ENCODE results near the gene HMGCLL1.
A peak's percentile ranks its signal among the peaks of the same experiment; 100 is the strongest.

The HMGCLL1 gene

DNA sequence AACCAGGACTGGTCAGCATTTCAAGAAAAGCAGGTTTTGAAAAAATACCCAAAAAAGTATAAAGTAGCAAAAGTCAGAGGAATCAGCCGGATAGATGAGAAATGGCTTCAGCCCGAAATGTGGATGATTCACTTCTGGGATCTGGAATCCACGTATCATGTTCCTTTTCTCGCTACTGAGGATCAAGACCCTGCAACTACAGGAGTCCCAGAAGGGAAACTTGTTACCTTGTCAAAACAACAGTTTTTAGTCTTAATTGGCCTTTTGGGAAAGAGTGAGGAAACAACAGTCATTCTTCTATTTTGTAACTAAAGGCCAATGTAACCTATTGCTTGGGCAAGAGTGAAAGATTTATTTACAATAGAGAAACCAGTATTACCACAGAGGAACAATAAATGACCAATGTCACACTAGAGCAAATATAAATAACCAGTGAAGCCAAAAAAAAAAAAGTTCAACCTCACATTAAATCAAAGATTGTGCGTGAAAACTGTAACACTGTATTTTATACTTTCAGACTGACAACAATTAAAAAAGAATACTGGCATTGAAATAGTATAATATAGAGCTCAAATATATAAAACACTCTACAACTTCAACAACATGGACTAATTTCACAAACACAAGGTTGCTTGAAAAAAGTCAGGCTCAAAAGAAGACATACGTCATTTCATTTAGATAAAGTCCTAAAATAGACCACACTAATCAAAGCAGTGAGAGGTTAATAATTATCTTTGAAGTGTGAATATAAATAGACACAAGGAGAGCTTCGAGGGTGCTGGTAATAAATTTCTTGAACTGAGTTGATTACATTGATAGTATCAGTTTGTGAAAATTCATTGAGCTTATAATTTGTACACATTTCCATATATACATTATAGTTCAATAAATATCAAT lies 135.5 kb downstream of the HMGCLL1 start:
- no peak for DNase-seq

DNA sequence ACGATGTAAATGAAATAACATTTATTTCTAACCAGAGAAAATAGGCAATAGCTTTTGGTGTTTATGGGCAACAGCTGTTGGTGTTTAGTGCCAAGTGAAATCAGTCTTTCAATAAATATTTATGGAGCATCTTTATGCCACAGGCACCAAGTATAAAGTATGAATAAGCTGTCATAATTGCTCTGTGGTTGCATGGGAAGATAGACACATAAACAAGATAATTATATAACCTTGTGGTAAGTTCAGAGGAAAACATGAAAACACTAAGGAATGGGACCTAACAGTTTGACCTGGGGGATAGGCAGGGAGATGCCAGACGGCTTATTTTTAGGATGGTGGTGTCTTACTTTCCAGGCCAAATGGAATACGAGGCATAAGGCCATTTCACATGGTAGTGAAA lies 140.8 kb downstream of the HMGCLL1 start:
- no peak for DNase-seq

DNA sequence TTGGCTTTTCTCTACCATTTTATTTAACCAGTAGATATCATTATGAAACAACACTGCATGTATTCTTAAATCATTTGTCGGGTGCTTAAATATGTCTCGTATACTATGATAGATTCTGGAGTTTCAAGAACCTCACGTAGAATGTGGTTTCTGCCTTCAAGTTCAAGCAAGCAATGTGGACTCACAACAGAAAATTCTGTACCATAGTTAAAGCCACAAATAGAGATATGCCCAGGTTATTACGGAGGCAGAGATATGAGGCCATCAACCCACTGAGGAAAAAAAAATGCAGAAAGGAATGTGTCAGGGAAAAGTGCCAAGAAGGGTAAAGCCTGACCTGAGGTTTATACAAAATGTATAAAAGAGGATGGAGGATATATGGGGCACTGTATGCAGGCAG lies 141.9 kb downstream of the HMGCLL1 start:
- no peak for DNase-seq

DNA sequence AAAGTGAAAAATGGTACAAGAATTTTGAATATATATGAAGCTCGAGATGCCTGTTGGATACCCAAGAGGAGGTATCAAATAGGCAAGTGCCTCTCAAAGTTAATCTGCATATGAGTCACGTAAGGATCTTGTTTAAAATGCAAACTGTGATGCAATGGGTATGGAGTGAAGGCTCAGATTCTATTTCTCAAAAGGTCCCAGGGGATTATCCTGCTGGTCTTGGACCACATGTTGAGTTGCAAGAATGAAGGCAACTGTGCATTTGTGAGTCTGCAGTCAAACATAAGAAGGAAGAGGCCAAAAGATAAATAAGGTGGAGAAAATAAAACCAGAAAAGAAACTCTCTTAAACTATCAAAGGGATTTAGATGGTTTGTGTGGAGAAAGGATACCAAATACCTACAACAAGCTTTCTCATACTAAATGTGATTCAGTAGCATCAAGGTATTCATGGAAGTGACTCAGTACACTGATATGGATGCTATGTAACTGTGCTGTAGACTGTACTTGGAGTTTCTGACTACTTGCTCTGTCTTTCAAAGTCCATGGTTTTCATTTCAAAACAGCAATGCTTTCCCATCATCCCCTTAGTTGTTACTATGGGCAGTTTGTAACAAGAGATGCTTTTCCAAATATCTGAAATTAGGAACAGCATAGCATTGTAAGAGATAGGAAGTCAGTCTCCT lies 145.4 kb downstream of the HMGCLL1 start:
- peak; percentile 77 for DNase-seq

DNA sequence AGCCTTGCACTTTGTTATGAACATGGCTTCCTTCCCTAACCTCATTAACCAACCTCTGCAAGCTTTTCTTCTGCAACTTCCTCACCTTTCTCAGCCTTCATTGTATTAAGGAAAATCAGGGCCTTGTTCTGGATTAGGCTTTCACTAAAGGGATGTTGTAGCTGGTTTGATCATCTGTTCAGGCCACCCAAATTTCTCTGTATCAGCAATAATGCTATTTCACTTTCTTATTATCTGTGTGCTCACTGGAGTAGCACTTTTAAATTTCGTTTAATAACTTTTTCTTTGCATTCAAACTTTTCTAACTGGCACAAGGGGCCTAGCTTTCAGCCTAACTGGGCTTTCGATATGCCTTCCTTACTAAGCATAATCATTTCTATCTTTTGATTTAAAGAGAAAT lies 155.1 kb downstream of the HMGCLL1 start:
- no peak for DNase-seq

DNA sequence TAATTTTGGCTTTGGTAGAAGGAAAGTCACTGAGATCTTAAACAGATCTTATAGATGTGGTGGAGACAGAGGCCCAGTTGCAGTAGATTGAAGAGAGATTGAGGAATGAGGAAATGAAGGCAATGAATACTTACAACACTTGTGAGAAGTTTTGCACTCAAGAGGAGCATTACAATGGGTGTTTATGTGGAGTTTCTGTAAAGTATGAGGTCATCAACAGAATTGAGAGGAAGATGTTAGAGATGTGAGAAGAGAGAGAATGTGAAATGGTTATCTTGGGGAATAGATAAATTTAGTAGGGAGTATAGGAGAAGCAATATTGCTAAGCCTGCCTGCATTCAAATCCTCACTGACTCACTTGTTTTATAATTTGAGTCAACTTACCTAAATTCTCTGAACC lies 168.3 kb downstream of the HMGCLL1 start:
- DNase-seq: no peak

DNA sequence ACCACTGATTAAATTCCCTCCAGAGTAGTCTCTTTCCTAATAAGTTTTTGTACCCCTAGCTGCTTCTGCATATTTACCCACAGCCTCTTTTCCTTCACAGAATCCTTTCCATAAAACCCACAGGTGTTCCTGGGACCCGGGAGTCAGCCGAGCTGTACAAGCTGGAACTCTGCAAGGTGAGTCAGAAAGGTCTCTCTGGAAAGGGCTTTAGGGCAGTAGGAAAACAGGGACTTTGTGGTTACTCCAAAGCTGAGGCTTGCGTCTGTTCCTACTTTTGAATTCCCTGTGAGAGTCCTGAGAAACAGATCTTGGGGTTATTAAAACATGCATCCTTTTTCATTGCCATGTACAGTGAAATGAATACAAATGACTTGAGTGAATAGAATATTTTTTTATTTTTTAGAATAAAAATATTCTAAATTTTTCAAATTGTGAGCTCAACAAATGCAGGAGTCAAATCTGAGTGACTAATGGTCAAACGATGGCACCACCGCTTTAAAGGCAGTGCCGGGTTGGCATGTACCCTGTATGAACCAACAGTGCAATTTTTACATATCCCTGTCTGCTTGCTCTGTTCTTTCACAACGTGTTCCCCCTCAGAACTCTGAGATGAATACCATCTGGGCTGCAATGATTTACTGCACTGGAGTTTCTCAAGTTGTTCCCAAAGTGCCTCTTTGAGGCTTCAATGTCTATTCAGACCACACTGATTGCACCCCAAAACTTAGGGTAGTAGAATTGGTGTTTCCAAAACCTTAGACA lies 173.3 kb downstream of the HMGCLL1 start:
- DNase-seq: peak; percentile 32

DNA sequence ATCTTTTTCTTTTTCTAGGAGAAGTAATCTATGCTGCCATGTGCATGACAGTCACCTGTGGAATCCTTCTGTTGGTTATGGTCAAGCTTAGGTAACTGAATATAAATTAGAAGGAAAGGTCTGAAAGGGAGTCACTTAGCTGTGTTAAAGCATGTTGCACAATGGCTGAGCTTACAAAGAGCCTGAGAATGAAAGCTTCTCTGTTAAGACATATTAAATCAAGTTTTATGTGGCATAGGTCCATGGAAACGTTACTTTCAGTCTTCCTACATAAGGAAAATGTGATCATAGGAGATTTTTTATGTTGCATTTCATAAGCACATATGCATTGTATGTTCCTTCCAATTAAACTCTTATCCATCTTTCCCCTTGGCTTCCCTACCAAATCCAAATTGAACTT lies 179.6 kb downstream of the HMGCLL1 start:
- no peak for DNase-seq

DNA sequence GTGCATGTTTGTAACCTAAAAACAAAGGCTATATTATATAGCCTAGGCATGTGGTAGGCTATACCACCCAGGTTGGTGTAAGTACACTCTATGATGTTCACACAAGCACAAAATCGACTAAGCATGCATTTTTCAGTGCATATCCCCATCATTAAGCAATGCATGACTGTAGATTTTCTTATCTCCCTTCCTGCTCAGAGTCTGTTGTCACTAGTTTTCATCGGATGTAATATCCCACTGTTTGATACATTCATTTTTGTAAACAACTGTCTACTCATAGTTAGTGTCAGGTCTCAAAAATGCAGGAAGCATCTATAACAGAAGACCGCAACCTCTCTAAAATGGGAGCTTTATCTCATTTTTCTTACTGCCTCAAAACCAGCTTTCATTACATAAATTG lies 181.0 kb downstream of the HMGCLL1 start:
- peak; percentile 2 for DNase-seq

DNA sequence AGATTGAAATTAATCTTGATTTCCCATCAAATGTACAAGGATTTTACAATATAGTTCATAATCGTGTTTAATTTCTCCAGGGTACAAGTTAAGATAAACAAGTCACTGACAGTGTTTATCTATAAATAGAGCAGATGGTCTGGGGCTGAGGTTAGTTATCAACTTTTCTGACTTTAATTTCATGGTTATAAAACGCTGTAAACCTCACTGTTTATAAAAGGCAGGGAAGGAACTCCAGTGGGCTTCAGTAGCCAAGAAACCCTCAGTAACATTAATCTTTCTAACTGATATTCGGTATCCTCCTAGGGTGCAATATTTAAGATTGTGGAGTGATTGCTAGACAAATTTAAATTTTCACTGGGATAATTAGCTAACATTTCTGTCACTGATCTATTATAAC lies 183.1 kb downstream of the HMGCLL1 start:
- no peak for DNase-seq

DNA sequence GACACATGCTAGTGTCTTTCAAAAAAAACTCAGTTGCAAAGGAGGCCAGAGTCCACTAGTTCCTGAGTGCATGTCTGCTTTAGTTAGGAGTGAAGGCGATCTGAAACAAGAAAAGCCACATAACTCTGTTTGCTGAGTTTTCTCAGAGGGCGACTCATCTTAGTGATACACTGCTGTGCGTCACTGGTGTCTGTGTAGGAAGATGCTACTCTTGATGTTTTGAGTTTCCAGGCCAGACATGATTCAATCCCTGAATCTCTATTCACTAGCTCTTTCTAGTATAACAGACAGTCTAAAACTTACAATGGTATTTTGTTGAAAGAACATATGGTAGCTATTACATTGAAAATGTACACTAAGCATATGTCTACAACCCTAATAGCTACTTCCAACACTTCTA lies 190.8 kb downstream of the HMGCLL1 start:
- peak; percentile 4 for DNase-seq
